CD14-positive monocyte (primary cell): ENCODE measurements around the gene TRRAP. TPM values are rescaled to one million over a fixed set of nuclear protein-coding genes. Genes with fewer than 3 reads are reported as not detected.

Experiments
- DNase-seq, 3 donors: peaks; one replicate each; pipeline ENCODE4 v3.0.0-alpha.2; 2011 to 2022
- H2AFZ ChIP-seq: 2 replicates; pipeline ENCODE4 v1.6.0; 2012; ENCODE audit warnings: mild to moderate bottlenecking, low read depth, low read length, inconsistent platforms; ENCODE audit not compliant: insufficient read depth, poor library complexity, severe bottlenecking
- H3K27ac ChIP-seq, 2 donors: 1 replicate in 1 of 2; 2 replicates in 1 of 2; pipeline ENCODE4 v1.5.1; 2012 to 2013; ENCODE audit warnings: low read length in 2 of 2, control low read depth in 1 of 2, inconsistent platforms in 1 of 2, low read depth in 1 of 2, mild to moderate bottlenecking in 1 of 2
- H3K27me3 ChIP-seq, 2 donors: one replicate each; pipeline versions ENCODE4 v1.6.0 to v1.6.1; 2011 to 2013; ENCODE audit warnings: low read length in 2 of 2; ENCODE audit not compliant: control insufficient read depth in 2 of 2, insufficient read depth in 2 of 2
- H3K36me3 ChIP-seq, 2 donors: replicated peaks in 1 of 2; 1 replicate in 1 of 2; 2 replicates in 1 of 2; pipeline versions ENCODE4 v1.5.1 to v1.6.1; 2012 to 2013; ENCODE audit warnings: low read length in 2 of 2, control low read depth in 1 of 2, inconsistent platforms in 1 of 2, mild to moderate bottlenecking in 1 of 2; ENCODE audit not compliant: insufficient read depth in 2 of 2, control insufficient read depth in 1 of 2
- H3K4me1 ChIP-seq, 2 donors: 1 replicate in 1 of 2; 2 replicates in 1 of 2; pipeline versions ENCODE4 v1.5.1 to v1.6.1; 2012 to 2013; ENCODE audit warnings: low read length in 2 of 2, control low read depth in 1 of 2, inconsistent platforms in 1 of 2, mild to moderate bottlenecking in 1 of 2, moderate library complexity in 1 of 2; ENCODE audit not compliant: insufficient read depth in 2 of 2, control insufficient read depth in 1 of 2
- H3K4me2 ChIP-seq: replicated peaks from 2 replicates; pipeline ENCODE3; 2012; ENCODE audit warnings: low read length, moderate library complexity, mild to moderate bottlenecking; ENCODE audit not compliant: poor library complexity, severe bottlenecking; ENCODE audit errors: extremely low read depth
- H3K4me3 ChIP-seq, 3 experiments: fragments of 200-600 bp in 1 of 3; sonication (generic) in 1 of 3; replicated peaks in 1 of 3; 1 replicate in 2 of 3; 2 replicates in 1 of 3; pipeline ENCODE4 v1.5.1; 2011 to 2013; ENCODE audit warnings: low read length in 3 of 3, mild to moderate bottlenecking in 3 of 3, control low read depth in 2 of 3, low read depth in 2 of 3, inconsistent platforms in 1 of 3, moderate library complexity in 1 of 3
- H3K79me2 ChIP-seq: 2 replicates; pipeline ENCODE4 v1.6.0; 2012; ENCODE audit warnings: mild to moderate bottlenecking, control low read depth, inconsistent platforms, low read length, moderate library complexity; ENCODE audit not compliant: insufficient read depth
- H3K9ac ChIP-seq: 2 replicates; pipeline ENCODE4 v1.6.0; 2017; ENCODE audit warnings: low read length, mild to moderate bottlenecking; ENCODE audit not compliant: insufficient read depth, poor library complexity, severe bottlenecking
- H3K9me3 ChIP-seq, 2 donors: replicated peaks in 1 of 2; 1 replicate in 1 of 2; 2 replicates in 1 of 2; pipeline versions ENCODE4 v1.5.1 to v1.6.1; 2012 to 2013; ENCODE audit warnings: low read length in 2 of 2, control low read depth in 1 of 2; ENCODE audit not compliant: control insufficient read depth in 1 of 2, insufficient read depth in 1 of 2
- H4K20me1 ChIP-seq: 2 replicates; pipeline ENCODE4 v1.6.0; 2012; ENCODE audit warnings: mild to moderate bottlenecking, low read length, control low read depth, moderate library complexity; ENCODE audit not compliant: insufficient read depth
- H3K27ac Mint-ChIP-seq, 7 donors: one replicate each; pipeline ENCODE4 v1.8.0; 2020; ENCODE audit warnings: mild to moderate bottlenecking in 7 of 7, mixed read lengths in 7 of 7, moderate library complexity in 6 of 7, inconsistent platforms in 2 of 7
- H3K27me3 Mint-ChIP-seq, 3 donors: one replicate each; pipeline ENCODE4 v1.8.0; 2021 to 2022; ENCODE audit warnings: low read depth in 3 of 3, mild to moderate bottlenecking in 3 of 3, mixed read lengths in 3 of 3, moderate library complexity in 3 of 3, inconsistent platforms in 1 of 3
- H3K36me3 Mint-ChIP-seq, 2 donors: one replicate each; pipeline ENCODE4 v1.8.0; 2020; ENCODE audit warnings: mixed read lengths in 2 of 2, inconsistent platforms in 1 of 2, mild to moderate bottlenecking in 1 of 2
- H3K4me1 Mint-ChIP-seq: one replicate; pipeline ENCODE4 v1.8.0; 2020; ENCODE audit warnings: mild to moderate bottlenecking, mixed read lengths
- H3K4me3 Mint-ChIP-seq, 2 donors: one replicate each; pipeline ENCODE4 v1.8.0; 2020; ENCODE audit warnings: mild to moderate bottlenecking in 2 of 2, mixed read lengths in 2 of 2, moderate library complexity in 1 of 2
- H3K9me3 Mint-ChIP-seq, 7 donors: one replicate each; pipeline ENCODE4 v1.8.0; 2020 to 2022; ENCODE audit warnings: mixed read lengths in 7 of 7, mild to moderate bottlenecking in 6 of 7, moderate library complexity in 6 of 7, inconsistent platforms in 2 of 7
- CTCF ChIP-seq: fragments of 200-600 bp; IDR thresholded peaks from one replicate; pipeline ENCODE4 v1.8.0; 2022; ENCODE audit warnings: antibody characterized with exemption, mild to moderate bottlenecking
- WGBS: methylation state at CpG from one replicate; pipeline ENCODE4 v1.1.5; 2013; ENCODE audit warnings: missing lambda C conversion rate; ENCODE audit not compliant: insufficient coverage; 5-methylcytosine and 5-hydroxymethylcytosine counted together
- intact Hi-C, 2 donors: fragments of 100-400 bp; cut with micrococcal nuclease; formaldehyde crosslinking; loops; one replicate each; pipeline versions ENCODE4 v1.15.0 to v1.15.1; 2023
- polyA plus RNA-seq, 3 donors: library from polyadenylated mRNA; depleted of rRNA in 1 of 3; unstranded in 2 of 3; stranded (reverse) in 1 of 3; fragments of 300-500 nt in 2 of 3; fragments of >200 nt in 1 of 3; fragmentation: Illumina TruSeq in 2 of 3; gene quantifications; 1 replicate in 2 of 3; 2 replicates in 1 of 3; pipeline ENCODE4 v1.2.3, GENCODE V29; 2012 to 2021

TRRAP gene
- polyA plus RNA-seq, 3 donors, result 0.67 to 12.2 (median 1.2) TPM

GRCh38 chr7:98874942-98875341 is 3.4 kb upstream of the TRRAP start:
- Histone ChIP-seq H3K36me3 (no peaks in the 10 kb centered on the region), H3K4me1 (peaks cover 20 to 26% of the 10 kb centered on the region in 2 donors), H2AFZ (no peak overlapping the region), H3K79me2 (peaks cover 14% of the 10 kb centered on the region), H3K4me3 (no peak overlapping the region), H3K4me2 (no peak overlapping the region), H3K9me3 (no peaks in the 10 kb centered on the region), H3K9ac (no peak overlapping the region), H3K27ac (no peak overlapping the region), H3K27me3 (peaks cover 0 to 11% of the 10 kb centered on the region in 2 donors), H4K20me1 (peaks cover 9% of the 10 kb centered on the region)
- H3K4me1 Mint-ChIP-seq, result peaks cover 18% of the 10 kb centered on the region
- no peaks in the 10 kb centered on the region for H3K9me3 Mint-ChIP-seq
- TF ChIP-seq CTCF, result no peak
- H3K4me3 Mint-ChIP-seq, result no peak overlapping the region
- H3K27ac Mint-ChIP-seq, result no peak overlapping the region
- WGBS, result 100% methylated on average over 1 of the region's 1 CpG
- DNase-seq, result no peak
- peaks cover 14 to 38% (median 32%) of the 10 kb centered on the region in 3 donors for H3K27me3 Mint-ChIP-seq
- intact Hi-C loops, result loop anchor here in 1 of 2 donors (10.0 kb wide), 1 partner anchor 450 kb away; the partner anchor contains the start of gene ARPC1A
- no peaks in the 10 kb centered on the region for H3K36me3 Mint-ChIP-seq

GRCh38 chr7:98875501-98875900 is 2.8 kb upstream of the TRRAP start:
- H3K79me2 ChIP-seq, result peaks cover 19% of the 10 kb centered on the region
- no peak for DNase-seq
- TF ChIP-seq CTCF, result no peak
- peaks cover 0 to 11% of the 10 kb centered on the region in 2 donors for H3K27me3 ChIP-seq
- H3K9me3 ChIP-seq, result no peaks in the 10 kb centered on the region
- H4K20me1 ChIP-seq, result peaks cover 11% of the 10 kb centered on the region
- Mint-ChIP-seq H3K4me3 (no peak overlapping the region), H3K27ac (no peak overlapping the region), H3K4me1 (peaks cover 20% of the 10 kb centered on the region), H3K36me3 (peaks cover 0 to 2% of the 10 kb centered on the region in 2 donors), H3K9me3 (no peaks in the 10 kb centered on the region), H3K27me3 (peaks cover 11 to 32% (median 29%) of the 10 kb centered on the region in 3 donors)
- no peak overlapping the region for H3K27ac ChIP-seq
- 96% methylated on average over 6 of the region's 9 CpGs for WGBS
- intact Hi-C loops, result loop anchor here in 1 of 2 donors (10.0 kb wide), 1 partner anchor 449 kb away; the partner anchor contains the start of gene ARPC1A
- H3K36me3 ChIP-seq, result no peaks in the 10 kb centered on the region
- peaks cover 19 to 26% of the 10 kb centered on the region in 2 donors for H3K4me1 ChIP-seq
- H3K4me3 ChIP-seq, result no peak overlapping the region
- no peak overlapping the region for H3K9ac ChIP-seq
- no peak overlapping the region for H2AFZ ChIP-seq
- H3K4me2 ChIP-seq, result no peak overlapping the region
